Activated naive CD8-positive, alpha-beta T cell treated with anti-CD3 and anti-CD28 coated beads, Interleukin-2, amount 10 ng/mL, durations not matched to agents 7 days and 5 days (primary cell): ENCODE results near the gene AHNAK. TPM values are rescaled to one million over a fixed set of nuclear protein-coding genes. Genes with fewer than 3 reads are reported as not detected.
"Not testable (repeated sequence)": the region's sequence is repeated elsewhere in the genome, so short reads cannot be mapped to it uniquely, and the experiment has no call there.

Experiments used
- ATAC-seq: fragments of 150-1000 bp; cut with Tn5 transposase; one replicate; pipeline ENCODE4 v1.10.0; 2021; ENCODE audit warnings: low read depth, moderate library complexity
- POLR2A ChIA-PET: fragments of 350-600 bp; sonication (Branson Sonifier 250); formaldehyde crosslinking; loops from one replicate; lab custom pipeline; 2021; ENCODE audit warnings: antibody characterized with exemption; lab: Charles Lee
- DNase-seq: peaks from one replicate; pipeline ENCODE4 v3.0.0; 2021
- H3K27ac Mint-ChIP-seq: one replicate; pipeline ENCODE4 v1.8.0; 2022; ENCODE audit warnings: mild to moderate bottlenecking, mixed read lengths
- H3K27me3 Mint-ChIP-seq: one replicate; pipeline ENCODE4 v1.8.0; 2022; ENCODE audit warnings: mild to moderate bottlenecking, moderate library complexity, mixed read lengths
- H3K36me3 Mint-ChIP-seq: one replicate; pipeline ENCODE4 v1.8.0; 2021; ENCODE audit warnings: mild to moderate bottlenecking, mixed read lengths
- H3K4me1 Mint-ChIP-seq: one replicate; pipeline ENCODE4 v1.8.0; 2021; ENCODE audit warnings: mixed read lengths
- H3K4me3 Mint-ChIP-seq: one replicate; pipeline ENCODE4 v1.8.0; 2022; ENCODE audit warnings: mild to moderate bottlenecking, moderate library complexity, mixed read lengths
- H3K9me3 Mint-ChIP-seq: one replicate; pipeline ENCODE4 v1.8.0; 2021; ENCODE audit warnings: mixed read lengths
- total RNA-seq, 2 experiments: library from RNA; stranded (reverse); gene quantifications; one replicate each; pipeline ENCODE4 v1.2.3, GENCODE V29; 2021

AHNAK gene
- total RNA-seq, 2 experiments from 2014 or later, result 278 to 344 TPM

- H3K4me1 Mint-ChIP-seq, result peaks cover 36% of the 10 kb centered on the region
- H3K4me3 Mint-ChIP-seq, result no peak overlapping the region
- ATAC-seq (no peak), DNase-seq (no peak)
- POLR2A ChIA-PET, result interaction anchor here (0.6 to 1.4 kb wide), 2 partner anchors 24 to 143 kb away, joined by 3 read pairs; partner anchors contain the start of gene TUT1
- peak overlapping the region; percentile 74 for H3K27ac Mint-ChIP-seq
- H3K27me3 Mint-ChIP-seq, result no peaks in the 10 kb centered on the region
- peaks cover 44% of the 10 kb centered on the region for H3K36me3 Mint-ChIP-seq
- no peaks in the 10 kb centered on the region for H3K9me3 Mint-ChIP-seq
Measured at GRCh38 chr11:62567018-62567633, 20.5 kb upstream of the AHNAK start.

- Mint-ChIP-seq H3K4me1 (peaks cover 27% of the 10 kb centered on the region), H3K9me3 (no peaks in the 10 kb centered on the region), H3K4me3 (no peak overlapping the region), H3K27ac (peak overlapping the region; percentile 59), H3K27me3 (no peaks in the 10 kb centered on the region), H3K36me3 (peaks cover 39% of the 10 kb centered on the region)
- DNase-seq, result no peak
- ATAC-seq, result no peak
- POLR2A ChIA-PET, result interaction anchor here (1.4 to 2.2 kb wide), 2 partner anchors 8 to 25 kb away, joined by 3 to 7 read pairs; partner anchors contain the start of genes EEF1G and TUT1
Measured at GRCh38 chr11:62566247-62566646, 19.6 kb upstream of the AHNAK start.

- ATAC-seq (no peak), DNase-seq (no peak)
- Mint-ChIP-seq H3K4me1 (peaks cover 29% of the 10 kb centered on the region), H3K27ac (peak overlapping the region; percentile 8), H3K9me3 (no peaks in the 10 kb centered on the region), H3K36me3 (peaks cover 32% of the 10 kb centered on the region), H3K4me3 (no peak overlapping the region), H3K27me3 (no peaks in the 10 kb centered on the region)
- POLR2A ChIA-PET, result interaction anchor here (1.3 to 2.2 kb wide), 2 partner anchors 9 to 99 kb away, joined by 3 to 7 read pairs; partner anchors contain the start of genes C11orf98, CSKMT and EEF1G
Measured at GRCh38 chr11:62565100-62565802, 18.6 kb upstream of the AHNAK start.

GRCh38 chr11:62561677-62562230, 15.1 kb upstream of the AHNAK start:
- peaks cover 44% of the 10 kb centered on the region for H3K4me1 Mint-ChIP-seq
- H3K27me3 Mint-ChIP-seq, H3K9me3 Mint-ChIP-seq, DNase-seq, H3K4me3 Mint-ChIP-seq, ATAC-seq: not testable (repeated sequence)
- POLR2A ChIA-PET, result interaction anchor here (1.4 kb wide), 1 partner anchor 17 kb away, joined by 7 read pairs; no protein-coding TSS in a partner anchor
- peaks cover 31% of the 10 kb centered on the region for H3K36me3 Mint-ChIP-seq
- peak overlapping the region; percentile 39 for H3K27ac Mint-ChIP-seq

GRCh38 chr11:62560566-62561103, 14.0 kb upstream of the AHNAK start:
- no peaks in the 10 kb centered on the region for H3K9me3 Mint-ChIP-seq
- peaks cover 46% of the 10 kb centered on the region for H3K4me1 Mint-ChIP-seq
- ATAC-seq, result no peak
- peak; percentile 71 for DNase-seq
- no peak overlapping the region for H3K4me3 Mint-ChIP-seq
- H3K27ac Mint-ChIP-seq, result peak overlapping the region; percentile 54
- H3K27me3 Mint-ChIP-seq, result no peaks in the 10 kb centered on the region
- POLR2A ChIA-PET, result interaction anchor here (0.7 to 1.6 kb wide), 8 partner anchors 9 to 167 kb away, joined by 3 to 9 read pairs (median 5); partner anchors contain the start of genes EEF1G and GNG3
- H3K36me3 Mint-ChIP-seq, result peaks cover 24% of the 10 kb centered on the region

- not testable (repeated sequence) for H3K9me3 Mint-ChIP-seq, H3K27me3 Mint-ChIP-seq, H3K4me3 Mint-ChIP-seq, ATAC-seq, DNase-seq
- peaks cover 21% of the 10 kb centered on the region for H3K36me3 Mint-ChIP-seq
- POLR2A ChIA-PET, result interaction anchor here (1.1 to 3.2 kb wide), 8 partner anchors 10 to 166 kb away, joined by 3 to 21 read pairs (median 4); partner anchors contain the start of genes AHNAK, EEF1G and TUT1
- H3K27ac Mint-ChIP-seq, result peak overlapping the region; percentile 17
- H3K4me1 Mint-ChIP-seq, result peaks cover 54% of the 10 kb centered on the region
Measured at GRCh38 chr11:62559626-62560025, 13.0 kb upstream of the AHNAK start.

GRCh38 chr11:62559204-62559603, 12.6 kb upstream of the AHNAK start:
- Mint-ChIP-seq H3K36me3 (peaks cover 21% of the 10 kb centered on the region), H3K27ac (peak overlapping the region; percentile 17), H3K4me3 (peak overlapping the region; percentile 25), H3K4me1 (peaks cover 58% of the 10 kb centered on the region), H3K27me3 (no peaks in the 10 kb centered on the region), H3K9me3 (no peaks in the 10 kb centered on the region)
- DNase-seq (no peak), ATAC-seq (no peak)
- POLR2A ChIA-PET, result interaction anchor here (0.6 to 3.2 kb wide), 9 partner anchors 11 to 166 kb away, joined by 3 to 25 read pairs (median 4); partner anchors contain the start of genes AHNAK, EEF1G and TUT1

GRCh38 chr11:62558669-62559068, 12.1 kb upstream of the AHNAK start:
- H3K36me3 Mint-ChIP-seq, result peaks cover 19% of the 10 kb centered on the region
- no peaks in the 10 kb centered on the region for H3K9me3 Mint-ChIP-seq
- H3K4me1 Mint-ChIP-seq, result peaks cover 63% of the 10 kb centered on the region
- no peak for ATAC-seq
- DNase-seq, result no peak
- POLR2A ChIA-PET, result interaction anchor here (0.6 to 3.2 kb wide), 10 partner anchors 11 to 165 kb away, joined by 3 to 25 read pairs (median 4); partner anchors contain the start of genes AHNAK, EEF1G, LBHD1 and TUT1
- no peaks in the 10 kb centered on the region for H3K27me3 Mint-ChIP-seq
- H3K4me3 Mint-ChIP-seq, result no peak overlapping the region
- H3K27ac Mint-ChIP-seq, result peak overlapping the region; percentile 97

- DNase-seq (no peak), ATAC-seq (peak; percentile 51)
- POLR2A ChIA-PET, result interaction anchor here (0.6 to 7.2 kb wide), 16 partner anchors 12 to 367 kb away, joined by 4 to 97 read pairs (median 6); partner anchors contain the start of genes AHNAK, C11orf98, CSKMT and EEF1G
- H3K36me3 Mint-ChIP-seq, result peaks cover 15% of the 10 kb centered on the region
- peak overlapping the region; percentile 79 for H3K4me3 Mint-ChIP-seq
- H3K27ac Mint-ChIP-seq, result peak overlapping the region; percentile 97
- no peaks in the 10 kb centered on the region for H3K27me3 Mint-ChIP-seq
- no peaks in the 10 kb centered on the region for H3K9me3 Mint-ChIP-seq
- H3K4me1 Mint-ChIP-seq, result peaks cover 76% of the 10 kb centered on the region
Measured at GRCh38 chr11:62556875-62557631, 10.4 kb upstream of the AHNAK start.

- H3K36me3 Mint-ChIP-seq, result peaks cover 12% of the 10 kb centered on the region
Measured at GRCh38 chr11:62556108-62556874, 9.7 kb upstream of the AHNAK start.

GRCh38 chr11:62555464-62556107, 9.0 kb upstream of the AHNAK start:
- H3K27ac Mint-ChIP-seq, result peak overlapping the region; percentile 97
- peaks cover 4% of the 10 kb centered on the region for H3K27me3 Mint-ChIP-seq
- peak overlapping the region; percentile 79 for H3K4me3 Mint-ChIP-seq
- peaks cover 81% of the 10 kb centered on the region for H3K4me1 Mint-ChIP-seq
- no peaks in the 10 kb centered on the region for H3K9me3 Mint-ChIP-seq
- H3K36me3 Mint-ChIP-seq, result peaks cover 12% of the 10 kb centered on the region
- DNase-seq (peak; percentile 58), ATAC-seq (peak; percentile 8)
- POLR2A ChIA-PET, result interaction anchor here (0.7 to 7.2 kb wide), 13 partner anchors 10 to 1715 kb away, joined by 3 to 97 read pairs (median 5); partner anchors contain the start of genes AHNAK, C11orf98, CSKMT and EEF1G

More at GRCh38 chr11:62556108-62556874, 9.7 kb upstream of the AHNAK start:
- Mint-ChIP-seq H3K4me1 (peaks cover 82% of the 10 kb centered on the region), H3K27ac (peak overlapping the region; percentile 97), H3K4me3 (peak overlapping the region; percentile 79), H3K9me3 (no peaks in the 10 kb centered on the region), H3K27me3 (no peaks in the 10 kb centered on the region)
- POLR2A ChIA-PET, result interaction anchor here (0.6 to 7.2 kb wide), 18 partner anchors 11 to 368 kb away, joined by 4 to 97 read pairs (median 6); partner anchors contain the start of genes AHNAK, C11orf98, CSKMT and EEF1G
- ATAC-seq, result peak; percentile 79
- peak; percentile 87 for DNase-seq
